D721Med (cell line): ENCODE data around the gene UTP3.
A peak's percentile ranks its signal among the peaks of the same experiment; 100 is the strongest.
"Not testable (repeated sequence)": the region's sequence is repeated elsewhere in the genome, so short reads cannot be mapped to it uniquely, and the experiment has no call there.

Experiments
- DNase-seq: peaks from one replicate; pipeline ENCODE4 v3.0.0; 2011; ENCODE audit warnings: low spot score; ENCODE audit not compliant: insufficient read length
- FAIRE-seq: peaks from 2 replicates; lab custom pipeline; 2011; peaks lifted over from hg19 to GRCh38; lab: Jason Lieb, UNC
- TF ChIP-seq, protein P1 (sequence below): IDR thresholded peaks from 2 replicates; pipeline ENCODE4 v1.5.1; 2012; ENCODE audit warnings: mild to moderate bottlenecking, control low read depth; ENCODE audit not compliant: insufficient read depth; ENCODE audit errors: missing control alignments

Gene UTP3, protein sequence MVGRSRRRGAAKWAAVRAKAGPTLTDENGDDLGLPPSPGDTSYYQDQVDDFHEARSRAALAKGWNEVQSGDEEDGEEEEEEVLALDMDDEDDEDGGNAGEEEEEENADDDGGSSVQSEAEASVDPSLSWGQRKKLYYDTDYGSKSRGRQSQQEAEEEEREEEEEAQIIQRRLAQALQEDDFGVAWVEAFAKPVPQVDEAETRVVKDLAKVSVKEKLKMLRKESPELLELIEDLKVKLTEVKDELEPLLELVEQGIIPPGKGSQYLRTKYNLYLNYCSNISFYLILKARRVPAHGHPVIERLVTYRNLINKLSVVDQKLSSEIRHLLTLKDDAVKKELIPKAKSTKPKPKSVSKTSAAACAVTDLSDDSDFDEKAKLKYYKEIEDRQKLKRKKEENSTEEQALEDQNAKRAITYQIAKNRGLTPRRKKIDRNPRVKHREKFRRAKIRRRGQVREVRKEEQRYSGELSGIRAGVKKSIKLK

DNA sequence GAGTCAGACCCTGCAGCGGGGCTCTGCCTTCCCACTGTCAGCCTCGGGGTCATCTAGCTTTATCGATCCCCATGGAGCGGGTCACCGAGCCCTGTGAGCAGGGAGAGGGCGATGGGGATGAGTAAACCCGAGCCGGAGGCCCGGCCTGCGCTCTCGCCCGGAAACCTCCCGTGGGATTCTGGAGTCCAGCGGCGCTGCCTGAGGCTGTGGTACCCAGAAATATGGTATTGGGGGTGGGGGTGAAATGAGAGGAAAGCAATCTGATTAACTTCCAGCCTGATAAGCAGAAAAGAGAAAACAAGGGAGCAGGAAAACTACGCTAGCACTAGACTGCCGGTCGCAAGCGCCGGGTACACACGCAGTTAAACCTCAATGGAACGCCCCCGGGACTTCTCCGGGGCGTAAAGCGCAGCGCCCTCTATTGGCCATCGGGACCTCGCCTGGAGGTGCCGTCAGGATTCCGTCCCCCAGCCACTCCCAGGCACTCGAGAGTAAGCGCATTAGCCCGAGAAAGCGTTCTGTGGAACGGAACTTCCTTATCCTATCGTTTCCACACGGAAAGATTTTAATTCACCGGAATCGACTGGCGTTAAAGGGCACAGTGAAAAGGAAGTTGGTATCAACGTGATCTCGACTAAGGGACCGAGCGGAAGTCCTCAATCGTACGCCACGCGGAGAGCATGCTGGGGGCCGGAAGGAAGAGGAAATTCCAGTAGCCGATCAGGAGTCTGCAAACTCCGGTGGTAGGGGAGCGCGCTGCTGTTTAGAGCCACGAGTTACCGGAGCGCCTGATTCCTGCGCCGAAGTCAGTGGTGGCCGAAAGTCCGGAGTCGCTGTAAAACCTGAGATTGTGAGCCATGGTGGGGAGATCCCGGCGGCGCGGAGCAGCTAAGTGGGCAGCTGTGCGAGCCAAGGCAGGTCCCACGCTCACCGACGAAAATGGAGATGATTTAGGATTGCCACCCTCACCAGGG, at the start of gene UTP3:
Gene UTP3 (plus strand): TSS at position 712 of the 974 bp plus-strand sequence. CDS start 146 bp downstream, at position 858.
- FAIRE-seq, result peak; percentile 41

DNA sequence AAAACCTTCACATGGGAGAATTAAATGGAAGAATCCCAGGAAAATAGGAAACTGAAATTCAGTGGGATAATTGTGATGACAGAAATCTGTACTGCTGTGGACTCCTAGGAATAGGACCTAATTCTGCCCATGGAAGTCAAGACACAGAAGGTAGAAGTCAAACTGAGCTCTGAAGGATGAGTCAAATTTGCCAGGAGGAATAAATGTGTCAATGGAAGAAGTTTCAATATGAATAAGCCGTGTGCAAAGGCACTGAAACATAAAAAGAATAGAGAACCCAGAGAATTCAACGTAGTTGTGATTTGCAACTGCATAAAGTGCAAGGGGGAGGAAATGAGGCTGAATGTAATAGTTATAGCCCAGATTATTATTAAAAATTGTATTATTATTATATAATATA, 48.1 kb upstream of the UTP3 start:
- TF ChIP-seq, protein P1, sequence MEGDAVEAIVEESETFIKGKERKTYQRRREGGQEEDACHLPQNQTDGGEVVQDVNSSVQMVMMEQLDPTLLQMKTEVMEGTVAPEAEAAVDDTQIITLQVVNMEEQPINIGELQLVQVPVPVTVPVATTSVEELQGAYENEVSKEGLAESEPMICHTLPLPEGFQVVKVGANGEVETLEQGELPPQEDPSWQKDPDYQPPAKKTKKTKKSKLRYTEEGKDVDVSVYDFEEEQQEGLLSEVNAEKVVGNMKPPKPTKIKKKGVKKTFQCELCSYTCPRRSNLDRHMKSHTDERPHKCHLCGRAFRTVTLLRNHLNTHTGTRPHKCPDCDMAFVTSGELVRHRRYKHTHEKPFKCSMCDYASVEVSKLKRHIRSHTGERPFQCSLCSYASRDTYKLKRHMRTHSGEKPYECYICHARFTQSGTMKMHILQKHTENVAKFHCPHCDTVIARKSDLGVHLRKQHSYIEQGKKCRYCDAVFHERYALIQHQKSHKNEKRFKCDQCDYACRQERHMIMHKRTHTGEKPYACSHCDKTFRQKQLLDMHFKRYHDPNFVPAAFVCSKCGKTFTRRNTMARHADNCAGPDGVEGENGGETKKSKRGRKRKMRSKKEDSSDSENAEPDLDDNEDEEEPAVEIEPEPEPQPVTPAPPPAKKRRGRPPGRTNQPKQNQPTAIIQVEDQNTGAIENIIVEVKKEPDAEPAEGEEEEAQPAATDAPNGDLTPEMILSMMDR, result no peak
- DNase-seq (no peak), FAIRE-seq (no peak)

More for the DNA sequence above, at the start of gene UTP3:
- TF ChIP-seq, protein P1, result peak; percentile 94
- peak; percentile 73 for DNase-seq

DNA sequence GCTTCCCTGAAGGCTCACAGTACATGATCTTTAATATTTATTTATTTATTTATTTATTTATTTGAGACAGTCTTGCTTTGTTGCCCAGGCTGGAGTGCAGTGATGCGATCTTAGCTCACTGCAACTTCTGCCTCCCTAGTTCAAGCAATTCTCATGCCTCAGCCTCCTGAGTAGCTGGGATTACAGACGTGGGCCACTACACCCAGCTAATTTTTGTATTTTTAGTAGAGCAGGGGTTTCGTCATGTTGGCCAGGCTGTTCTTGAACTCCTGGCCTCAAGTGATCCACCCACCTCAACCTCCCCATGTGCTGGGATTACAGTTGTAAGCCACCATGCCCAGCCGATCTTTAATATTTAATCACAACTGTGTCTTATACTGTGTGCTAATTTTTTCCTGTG, 37.6 kb upstream of the UTP3 start:
- not testable (repeated sequence) for FAIRE-seq, DNase-seq

DNA sequence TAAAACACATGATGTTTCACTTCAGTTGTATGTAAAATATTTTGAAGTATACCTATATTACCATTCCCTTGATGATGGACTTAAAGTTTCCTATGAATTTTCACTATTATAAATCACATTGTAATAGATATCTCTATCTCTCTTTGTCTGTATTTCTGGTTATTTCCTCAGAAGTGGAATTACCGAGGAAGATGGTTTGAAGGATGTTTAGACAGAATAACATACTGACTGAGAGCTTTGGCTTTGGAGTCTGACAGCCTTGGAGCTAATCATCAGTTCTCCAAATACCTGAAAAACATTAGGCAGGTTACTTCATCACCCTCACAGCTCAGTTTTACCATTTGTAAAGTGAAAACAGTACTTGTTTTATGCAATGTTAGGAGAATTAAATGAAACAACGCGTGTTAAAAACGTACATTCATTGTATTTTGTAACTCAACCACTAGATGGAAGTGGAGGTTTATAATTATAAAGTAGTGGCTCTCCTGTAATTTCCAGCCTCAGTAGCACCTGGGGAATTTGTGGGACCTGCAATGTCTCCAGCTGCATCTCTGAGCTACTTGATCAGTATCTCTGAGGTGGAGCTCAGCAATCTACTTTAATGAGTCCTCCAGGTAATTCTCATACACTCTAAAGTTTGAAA, 36.3 kb upstream of the UTP3 start:
- TF ChIP-seq, protein P1, result peak; percentile 62
- FAIRE-seq (peak; percentile 90), DNase-seq (no peak)

DNA sequence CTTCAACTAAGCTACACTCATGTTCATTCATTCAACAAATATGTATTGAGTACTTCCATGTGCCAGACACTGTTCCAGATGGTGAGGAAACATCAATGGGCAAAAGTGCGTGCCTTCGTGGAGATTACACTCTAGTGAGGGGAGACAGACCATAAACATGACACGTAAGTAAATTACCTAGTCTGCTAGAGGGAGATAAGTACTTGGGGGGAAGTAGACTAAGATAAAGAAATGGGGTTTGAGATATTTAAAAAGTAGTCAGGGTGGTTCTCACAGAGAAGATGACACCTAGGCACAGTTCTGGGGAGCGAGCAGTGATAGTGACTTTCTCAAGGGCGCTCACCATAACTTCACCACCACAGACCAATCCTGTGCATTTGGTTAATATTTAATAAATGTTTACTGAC, 33.7 kb upstream of the UTP3 start:
- TF ChIP-seq, protein P1, result no peak
- FAIRE-seq (no peak), DNase-seq (no peak)

DNA sequence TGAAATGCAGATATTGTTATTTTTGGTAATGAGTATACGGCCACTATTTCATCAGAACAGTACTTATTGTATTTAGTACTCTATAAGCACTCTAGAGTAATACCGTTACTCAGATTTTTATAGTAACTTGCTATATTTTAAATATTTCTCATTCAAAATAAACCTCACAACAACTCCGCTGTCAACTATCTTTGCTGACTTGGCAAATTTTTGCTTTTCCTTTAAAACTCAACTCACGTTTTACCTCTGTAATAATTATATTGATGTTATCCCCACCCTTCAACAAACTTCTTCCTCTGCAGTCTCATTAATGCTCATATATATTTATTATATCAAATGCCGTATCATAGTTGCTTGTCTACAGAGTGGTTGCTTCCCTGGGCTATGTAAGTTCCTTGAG, 31.0 kb upstream of the UTP3 start:
- DNase-seq, result no peak
- FAIRE-seq, result no peak
- TF ChIP-seq, protein P1, result no peak

DNA sequence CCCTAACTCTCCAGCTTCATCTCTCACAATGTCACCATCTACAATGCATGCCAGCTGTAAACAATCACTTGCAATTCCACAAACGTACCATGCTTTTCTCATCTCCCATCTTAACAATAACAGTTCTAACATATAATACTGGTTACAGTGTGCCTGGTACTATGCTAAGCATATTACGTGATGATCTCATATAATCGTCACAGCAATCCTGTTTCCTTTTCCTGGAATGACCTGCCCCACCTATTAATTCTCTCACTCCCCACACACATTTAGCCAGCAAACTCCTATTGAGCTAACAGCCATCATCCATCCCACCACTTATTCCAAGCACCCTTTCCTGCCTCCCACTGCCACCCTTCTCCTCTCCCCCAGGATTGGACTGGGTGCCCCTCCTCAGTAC, 29.9 kb upstream of the UTP3 start:
- TF ChIP-seq, protein P1, result no peak
- FAIRE-seq (no peak), DNase-seq (no peak)
